SH-SY5Y (cell line): ENCODE measurements around the gene SELENOO.

Experiments used
- GATA2 ChIP-seq: IDR thresholded peaks from 2 replicates; pipeline ENCODE4 v1.6.1; 2011; ENCODE audit warnings: mild to moderate bottlenecking, low read depth, low read length
- GATA3 ChIP-seq: IDR thresholded peaks from 2 replicates; pipeline ENCODE4 v1.6.1; 2011; ENCODE audit warnings: low read depth, mild to moderate bottlenecking, low read length, moderate library complexity

The SELENOO gene

GRCh38 chr22:50197856-50198623, 2.8 kb upstream of the SELENOO start:
- no peak for TF ChIP-seq GATA2
- TF ChIP-seq GATA3 = no peak

- TF ChIP-seq GATA2 = no peak
These were observed 2.2 kb upstream of the SELENOO start for GRCh38 chr22:50198624-50199017.

GRCh38 chr22:50199251-50199721, 1.5 kb upstream of the SELENOO start:
- TF ChIP-seq GATA2 (no peak), GATA3 (no peak)

GRCh38 chr22:50199829-50200460, 866 bp upstream of the SELENOO start:
- no peak for TF ChIP-seq GATA2
- no peak for TF ChIP-seq GATA3

GRCh38 chr22:50201191-50202129, 649 bp downstream of the SELENOO start:
- no peak for TF ChIP-seq GATA2
- no peak for TF ChIP-seq GATA3

- TF ChIP-seq GATA2 = no peak
- TF ChIP-seq GATA3 = no peak
These were observed 1.4 kb downstream of the SELENOO start for GRCh38 chr22:50202130-50202666.

- no peak for TF ChIP-seq GATA2
- TF ChIP-seq GATA3 = no peak
These were observed 2.5 kb downstream of the SELENOO start for GRCh38 chr22:50203288-50203687.

- TF ChIP-seq GATA3 (no peak), GATA2 (no peak)
These were observed 3.8 kb downstream of the SELENOO start for GRCh38 chr22:50204571-50204970.

GRCh38 chr22:50205781-50206569, 5.2 kb downstream of the SELENOO start:
- TF ChIP-seq GATA3 (no peak), GATA2 (no peak)

- TF ChIP-seq GATA2 = no peak
- no peak for TF ChIP-seq GATA3
These were observed 5.8 kb downstream of the SELENOO start for GRCh38 chr22:50206599-50206998.

GRCh38 chr22:50207383-50208140, 6.8 kb downstream of the SELENOO start:
- TF ChIP-seq GATA2 = no peak
- TF ChIP-seq GATA3 = no peak

GRCh38 chr22:50208430-50208938, 7.7 kb downstream of the SELENOO start:
- TF ChIP-seq GATA3 = no peak
- TF ChIP-seq GATA2 = no peak
